ENCODE measurements around the gene XRCC3.

- no peak for TF ChIP-seq FOXK2 (IDR thresholded peaks at IDR 0.05)
- no peak for TF ChIP-seq LEF1 (IDR thresholded peaks at IDR 0.05; ENCODE audit: borderline replicate concordance)
- TF ChIP-seq SP1 (IDR thresholded peaks at IDR 0.05), result no peak
- TF ChIP-seq ELF4 (IDR thresholded peaks at IDR 0.05), result no peak
- no peak for TF ChIP-seq HDGF (IDR thresholded peaks at IDR 0.05; ENCODE audit: borderline replicate concordance)
- no peak for TF ChIP-seq FOXA1 (IDR thresholded peaks at IDR 0.05)
- no peak for TF ChIP-seq CTBP1 (IDR thresholded peaks at IDR 0.05; ENCODE audit: borderline replicate concordance)
- TF ChIP-seq NFRKB (IDR thresholded peaks at IDR 0.05), result no peak
Measured at GRCh38 chr14:103763730-103764488, 48.7 kb upstream of the XRCC3 start.
